CD4-positive, alpha-beta memory T cell (primary cell): ENCODE results near the gene MYOT. TPM values are rescaled to one million over a fixed set of nuclear protein-coding genes. Genes with fewer than 3 reads are reported as not detected.

Experiments used
- CTCF ChIA-PET: fragments of 350-600 bp; sonication (Branson Sonifier 250); formaldehyde crosslinking; loops from one replicate; lab custom pipeline; 2021; ENCODE audit warnings: inconsistent platforms; ENCODE audit not compliant: partially characterized antibody; lab: Charles Lee
- POLR2A ChIA-PET: fragments of 350-600 bp; sonication (Branson Sonifier 250); formaldehyde crosslinking; loops from one replicate; lab custom pipeline; 2021; ENCODE audit not compliant: partially characterized antibody; lab: Charles Lee
- DNase-seq, 5 donors: peaks; one replicate each; pipeline versions ENCODE4 v3.0.0 to v3.0.0-alpha.2; 2020 to 2022; ENCODE audit warnings: mixed read lengths in 1 of 5
- H3K27ac ChIP-seq: one replicate; pipeline ENCODE4 v1.7.0; 2013; ENCODE audit warnings: low read depth, low read length
- H3K27me3 ChIP-seq: 2 replicates; pipeline ENCODE4 v1.7.0; 2013; ENCODE audit warnings: mild to moderate bottlenecking, low read length, moderate library complexity; ENCODE audit not compliant: insufficient read depth
- H3K36me3 ChIP-seq: 2 replicates; pipeline ENCODE4 v1.7.0; 2013; ENCODE audit warnings: mild to moderate bottlenecking, low read length, moderate library complexity; ENCODE audit not compliant: insufficient read depth
- H3K4me1 ChIP-seq: 2 replicates; pipeline ENCODE4 v1.7.0; 2013; ENCODE audit warnings: mild to moderate bottlenecking, low read length, moderate library complexity; ENCODE audit not compliant: insufficient read depth
- H3K4me3 ChIP-seq, 2 donors: one replicate each; pipeline ENCODE4 v1.7.0; 2013; ENCODE audit warnings: low read length in 2 of 2, mild to moderate bottlenecking in 1 of 2
- H3K9me3 ChIP-seq, 2 donors: one replicate each; pipeline ENCODE4 v1.7.0; 2013; ENCODE audit warnings: low read length in 2 of 2, control low read depth in 1 of 2; ENCODE audit not compliant: control insufficient read depth in 1 of 2
- H3K27ac Mint-ChIP-seq, 7 donors: one replicate each; pipeline ENCODE4 v1.8.0; 2020 to 2021; ENCODE audit warnings: mixed read lengths in 7 of 7, mild to moderate bottlenecking in 6 of 7, inconsistent platforms in 3 of 7, moderate library complexity in 3 of 7
- H3K27me3 Mint-ChIP-seq, 2 donors: one replicate each; pipeline ENCODE4 v1.8.0; 2020 to 2021; ENCODE audit warnings: mixed read lengths in 2 of 2
- H3K36me3 Mint-ChIP-seq, 2 donors: one replicate each; pipeline ENCODE4 v1.8.0; 2020 to 2021; ENCODE audit warnings: mixed read lengths in 2 of 2, inconsistent platforms in 1 of 2, mild to moderate bottlenecking in 1 of 2
- H3K4me1 Mint-ChIP-seq, 4 donors: one replicate each; pipeline ENCODE4 v1.8.0; 2020 to 2021; ENCODE audit warnings: mixed read lengths in 4 of 4, mild to moderate bottlenecking in 1 of 4
- H3K4me3 Mint-ChIP-seq, 8 donors: one replicate each; pipeline ENCODE4 v1.8.0; 2020 to 2021; ENCODE audit warnings: mixed read lengths in 8 of 8, mild to moderate bottlenecking in 7 of 8, moderate library complexity in 6 of 8, inconsistent platforms in 3 of 8
- H3K9me3 Mint-ChIP-seq, 8 donors: one replicate each; pipeline ENCODE4 v1.8.0; 2020 to 2021; ENCODE audit warnings: mixed read lengths in 8 of 8, mild to moderate bottlenecking in 5 of 8, inconsistent platforms in 3 of 8, moderate library complexity in 1 of 8
- intact Hi-C: fragments of 100-400 bp; cut with micrococcal nuclease; formaldehyde crosslinking; loops from one replicate; pipeline ENCODE4 v1.15.1; 2023
- polyA plus RNA-seq, 2 donors: library from polyadenylated mRNA; unstranded; fragments of 300-500 nt; fragmentation: Illumina TruSeq; gene quantifications; one replicate each; pipeline ENCODE4 v1.2.3, GENCODE V29; 2021
- total RNA-seq, 2 experiments: library from RNA; stranded (reverse); gene quantifications; one replicate each; pipeline ENCODE4 v1.2.3, GENCODE V29; 2021

Gene MYOT
- total and polyA plus RNA-seq, 4 experiments from 2014 or later, result 0.23 TPM; not detected in 3

DNA sequence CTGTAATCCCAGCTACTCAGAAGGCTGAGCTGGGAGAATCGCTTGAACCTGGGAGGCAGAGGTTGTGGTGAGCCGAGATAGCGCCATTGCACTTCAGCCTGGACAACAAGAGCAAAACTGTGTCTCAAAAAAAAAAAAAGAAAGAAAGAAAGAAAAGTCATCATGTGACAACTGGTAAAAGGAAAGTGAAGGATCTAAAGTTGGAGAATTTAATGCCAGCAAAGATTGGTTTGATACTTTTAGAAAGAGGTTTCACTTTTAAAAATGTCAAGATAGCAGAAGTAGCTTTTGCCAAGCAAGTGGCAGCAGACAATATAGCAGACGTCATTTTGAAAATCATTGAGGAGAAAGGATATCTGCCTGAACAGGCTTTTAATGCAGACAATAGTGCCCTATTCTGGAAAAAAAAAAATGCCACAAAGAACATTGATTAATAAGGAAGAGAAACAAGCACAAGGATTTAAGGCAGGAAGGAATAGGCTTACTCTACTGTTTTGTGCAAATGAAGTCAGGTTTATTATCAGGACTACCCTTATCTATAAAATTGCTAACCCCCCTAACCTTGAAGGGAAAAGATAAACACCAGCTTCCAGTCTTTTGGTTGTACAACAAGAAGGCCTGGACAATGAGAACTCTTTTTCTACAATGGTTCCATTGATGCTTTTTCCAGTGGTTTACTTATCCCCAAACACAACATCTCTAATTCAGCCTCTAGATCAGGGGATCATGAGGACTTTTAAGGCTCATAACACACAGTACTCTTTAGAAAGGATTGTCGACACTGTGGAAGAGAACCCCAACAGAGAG lies 33.6 kb downstream of the MYOT start:
- H3K27me3 Mint-ChIP-seq, result peaks cover 0 to 6% of the 10 kb centered on the region in 2 donors
- Histone ChIP-seq H3K27ac (no peak overlapping the region), H3K27me3 (no peaks in the 10 kb centered on the region), H3K4me3 (no peak overlapping the region), H3K9me3 (no peaks in the 10 kb centered on the region), H3K4me1 (no peaks in the 10 kb centered on the region), H3K36me3 (no peaks in the 10 kb centered on the region)
- POLR2A ChIA-PET, result no interaction called here
- no peaks in the 10 kb centered on the region for H3K36me3 Mint-ChIP-seq
- H3K27ac Mint-ChIP-seq, result no peak overlapping the region
- H3K4me3 Mint-ChIP-seq, result no peak overlapping the region
- intact Hi-C loops, result no loop called here
- no peaks in the 10 kb centered on the region for H3K9me3 Mint-ChIP-seq
- CTCF ChIA-PET, result no interaction called here
- DNase-seq, result no peak
- H3K4me1 Mint-ChIP-seq, result no peaks in the 10 kb centered on the region

DNA sequence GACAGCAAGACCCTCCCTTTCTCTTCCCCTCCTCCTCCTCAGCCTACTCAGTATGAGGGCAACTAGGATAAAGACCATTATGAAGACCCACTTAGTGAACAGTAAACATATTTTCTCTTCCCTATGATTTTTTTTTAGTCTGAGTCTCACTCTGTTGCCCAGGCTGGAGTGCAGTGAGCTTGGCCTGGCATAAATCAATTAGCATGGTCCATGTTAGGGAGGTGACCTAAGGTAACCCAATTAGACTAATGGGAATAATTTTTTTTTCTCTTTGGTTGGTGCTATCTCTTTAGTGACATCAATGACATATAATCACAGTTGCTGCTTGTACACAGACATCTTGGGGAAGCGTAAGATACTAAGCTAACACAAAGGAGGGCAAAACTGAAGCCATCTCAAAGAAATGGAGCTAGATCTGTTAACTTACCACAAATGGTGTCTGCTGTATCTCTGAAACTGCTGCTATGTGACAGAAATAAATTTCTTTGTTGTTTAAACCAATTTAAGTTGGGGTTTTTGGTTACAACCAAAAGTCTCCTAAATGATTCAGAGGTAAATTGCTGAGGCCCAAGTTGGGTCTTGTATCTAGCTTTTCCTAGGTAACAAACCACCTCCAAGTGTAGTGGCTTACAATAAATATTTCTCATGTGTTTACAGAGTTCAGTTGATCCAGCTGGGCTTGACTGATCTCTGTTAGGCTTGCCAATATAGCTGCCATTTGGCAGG lies 34.9 kb downstream of the MYOT start:
- no peaks in the 10 kb centered on the region for H3K4me1 Mint-ChIP-seq
- H3K27me3 Mint-ChIP-seq, result peaks cover 0 to 6% of the 10 kb centered on the region in 2 donors
- H3K36me3 Mint-ChIP-seq, result no peaks in the 10 kb centered on the region
- H3K27ac Mint-ChIP-seq, result no peak overlapping the region
- Histone ChIP-seq H3K27ac (no peak overlapping the region), H3K4me1 (no peaks in the 10 kb centered on the region), H3K4me3 (no peak overlapping the region), H3K36me3 (no peaks in the 10 kb centered on the region), H3K27me3 (no peaks in the 10 kb centered on the region), H3K9me3 (no peaks in the 10 kb centered on the region)
- H3K4me3 Mint-ChIP-seq, result no peak overlapping the region
- POLR2A ChIA-PET, result no interaction called here
- intact Hi-C loops, result no loop called here
- H3K9me3 Mint-ChIP-seq, result no peaks in the 10 kb centered on the region
- CTCF ChIA-PET, result interaction anchor here (1.1 to 1.8 kb wide), 2 partner anchors 15 to 20 kb away, joined by 3 to 7 read pairs; no protein-coding TSS in a partner anchor
- DNase-seq, result no peak

DNA sequence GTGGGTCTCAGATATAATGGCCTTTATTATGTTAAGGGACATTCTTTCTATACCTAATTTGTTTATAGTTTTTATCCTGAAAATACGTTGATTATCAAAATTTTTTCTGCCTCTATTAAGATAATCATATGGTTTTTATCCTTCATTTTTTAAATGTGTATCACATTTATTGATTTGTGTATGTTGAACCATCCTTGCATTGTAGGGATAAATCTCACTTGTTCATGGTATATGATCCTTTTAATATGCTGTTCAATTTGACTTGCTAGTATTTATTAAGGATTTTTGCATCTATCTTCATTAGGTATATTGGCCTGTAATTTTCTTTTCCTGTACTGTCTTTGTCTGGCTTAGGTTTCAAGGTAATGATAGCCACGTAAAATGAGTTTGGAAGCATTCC lies 47.1 kb downstream of the MYOT start:
- no peaks in the 10 kb centered on the region for H3K4me1 ChIP-seq
- DNase-seq, result no peak
- no peak overlapping the region for H3K4me3 ChIP-seq
- Mint-ChIP-seq H3K9me3 (peaks cover 2 to 52% (median 30%) of the 10 kb centered on the region in 8 donors), H3K36me3 (peaks cover 3 to 13% of the 10 kb centered on the region in 2 donors), H3K4me1 (no peaks in the 10 kb centered on the region), H3K4me3 (no peak overlapping the region), H3K27me3 (peaks cover 2 to 9% of the 10 kb centered on the region in 2 donors), H3K27ac (no peak overlapping the region)
- H3K27ac ChIP-seq, result no peak overlapping the region
- intact Hi-C loops, result no loop called here
- no peaks in the 10 kb centered on the region for H3K27me3 ChIP-seq
- ChIA-PET POLR2A (no interaction called here), CTCF (no interaction called here)
- H3K9me3 ChIP-seq, result no peaks in the 10 kb centered on the region
- no peaks in the 10 kb centered on the region for H3K36me3 ChIP-seq

DNA sequence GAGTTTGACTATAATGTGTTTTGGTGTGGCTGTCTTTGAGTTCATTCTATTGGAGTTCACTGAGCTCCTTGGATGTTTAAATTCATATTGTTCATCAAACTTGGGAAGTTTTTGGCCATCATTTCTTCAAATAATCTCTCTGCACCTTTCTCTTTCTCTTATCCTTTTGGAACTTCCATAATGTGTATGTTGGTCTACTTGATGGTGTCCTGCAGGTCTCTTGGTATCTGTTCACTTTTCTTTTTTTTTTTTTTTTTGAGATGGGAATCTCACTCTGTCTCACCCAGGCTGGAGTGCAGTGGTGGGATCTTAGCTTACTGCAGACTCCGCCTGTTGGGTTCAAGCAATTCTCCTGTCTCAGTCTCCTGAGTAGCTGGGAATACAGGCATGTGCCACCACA lies 49.3 kb downstream of the MYOT start:
- peaks cover 3 to 13% of the 10 kb centered on the region in 2 donors for H3K36me3 Mint-ChIP-seq
- Histone ChIP-seq H3K4me3 (no peak overlapping the region), H3K27ac (no peak overlapping the region), H3K9me3 (no peaks in the 10 kb centered on the region), H3K36me3 (no peaks in the 10 kb centered on the region), H3K4me1 (no peaks in the 10 kb centered on the region), H3K27me3 (no peaks in the 10 kb centered on the region)
- H3K27me3 Mint-ChIP-seq, result peaks cover 0 to 5% of the 10 kb centered on the region in 2 donors
- peaks cover 0 to 43% (median 26%) of the 10 kb centered on the region in 8 donors for H3K9me3 Mint-ChIP-seq
- DNase-seq, result no peak
- POLR2A ChIA-PET, result no interaction called here
- CTCF ChIA-PET, result no interaction called here
- peak overlapping the region in 2 of 8 donors; percentile 48 to 52 for H3K4me3 Mint-ChIP-seq
- H3K4me1 Mint-ChIP-seq, result no peaks in the 10 kb centered on the region
- intact Hi-C loops, result no loop called here
- peak overlapping the region in 1 of 7 donors; percentile 73 for H3K27ac Mint-ChIP-seq

DNA sequence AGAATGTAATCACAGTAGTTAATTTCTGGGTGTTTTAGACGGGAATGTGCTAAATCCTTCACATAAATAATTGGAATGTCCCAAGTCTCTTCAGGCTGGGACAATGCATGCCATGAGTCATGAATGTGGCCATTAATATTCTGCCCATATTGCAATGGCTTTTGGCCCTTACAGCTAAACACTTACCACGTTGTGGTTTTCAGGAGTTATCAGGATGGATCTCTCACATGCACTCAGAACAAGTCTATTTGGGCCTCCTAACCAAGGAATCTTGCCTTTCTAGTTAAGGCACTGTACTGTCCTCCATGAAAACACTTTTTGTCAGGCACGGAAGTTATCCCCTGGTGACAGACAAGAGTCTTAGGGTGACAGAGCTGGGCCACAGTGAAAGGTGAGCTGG lies 54.3 kb downstream of the MYOT start:
- Mint-ChIP-seq H3K27me3 (peaks cover 0 to 3% of the 10 kb centered on the region in 2 donors), H3K4me3 (no peak overlapping the region), H3K4me1 (no peaks in the 10 kb centered on the region), H3K9me3 (peaks cover 0 to 13% (median 8%) of the 10 kb centered on the region in 8 donors), H3K36me3 (peaks cover under 1 to 9% of the 10 kb centered on the region in 2 donors), H3K27ac (no peak overlapping the region)
- Histone ChIP-seq H3K27ac (no peak overlapping the region), H3K4me3 (no peak overlapping the region), H3K36me3 (no peaks in the 10 kb centered on the region), H3K9me3 (no peaks in the 10 kb centered on the region), H3K4me1 (no peaks in the 10 kb centered on the region), H3K27me3 (no peaks in the 10 kb centered on the region)
- intact Hi-C loops, result no loop called here
- POLR2A ChIA-PET, result no interaction called here
- CTCF ChIA-PET, result no interaction called here
- DNase-seq, result no peak

DNA sequence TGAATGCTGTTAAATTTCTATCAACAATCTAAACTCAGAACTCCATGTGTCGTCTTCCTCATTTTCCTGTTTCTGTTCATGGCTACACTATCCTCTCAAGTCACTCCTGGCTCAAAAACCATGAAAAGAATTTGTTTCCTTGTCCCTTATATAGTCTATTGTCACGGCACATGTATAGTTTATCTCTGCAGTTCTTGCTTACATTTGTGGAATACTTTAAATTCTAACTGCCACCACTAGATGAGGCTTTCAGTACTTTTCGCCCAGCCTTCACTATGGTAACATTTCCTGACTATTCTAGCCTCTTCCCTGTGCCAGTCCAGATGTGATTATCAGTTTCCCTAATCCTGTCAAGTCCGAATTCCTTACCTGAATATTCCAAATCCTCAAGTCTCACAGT lies 56.2 kb downstream of the MYOT start:
- no peaks in the 10 kb centered on the region for H3K27me3 ChIP-seq
- H3K4me1 ChIP-seq, result no peaks in the 10 kb centered on the region
- Mint-ChIP-seq H3K36me3 (peaks cover 3 to 9% of the 10 kb centered on the region in 2 donors), H3K4me1 (no peaks in the 10 kb centered on the region), H3K4me3 (no peak overlapping the region), H3K27me3 (no peaks in the 10 kb centered on the region), H3K9me3 (peaks cover 0 to under 1% (median 0%) of the 10 kb centered on the region in 8 donors), H3K27ac (peak overlapping the region in 1 of 7 donors; percentile 15)
- H3K36me3 ChIP-seq, result no peaks in the 10 kb centered on the region
- DNase-seq, result no peak
- intact Hi-C loops, result no loop called here
- CTCF ChIA-PET, result no interaction called here
- POLR2A ChIA-PET, result no interaction called here
- no peak overlapping the region for H3K4me3 ChIP-seq
- no peaks in the 10 kb centered on the region for H3K9me3 ChIP-seq
- H3K27ac ChIP-seq, result no peak overlapping the region

DNA sequence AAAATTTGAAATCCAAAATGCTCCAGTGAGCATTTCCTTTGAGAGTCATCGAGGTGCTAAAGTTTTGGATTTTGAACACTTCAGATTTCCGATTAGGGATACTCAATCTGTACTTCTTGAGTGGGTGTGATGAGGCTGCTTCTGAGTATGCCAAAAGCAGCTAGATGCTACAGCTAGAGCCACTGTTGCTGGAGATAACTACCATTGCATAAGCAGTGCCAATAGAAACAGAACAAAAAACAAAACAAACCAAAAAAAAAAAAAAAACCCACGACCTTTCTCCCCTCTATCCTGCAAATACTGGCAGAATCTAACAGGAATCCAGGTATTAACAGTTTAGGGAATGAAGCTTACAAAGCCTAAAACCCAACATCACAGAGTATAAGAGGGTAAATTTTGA lies 65.1 kb downstream of the MYOT start:
- H3K27me3 ChIP-seq, result no peaks in the 10 kb centered on the region
- Mint-ChIP-seq H3K27ac (no peak overlapping the region), H3K4me3 (no peak overlapping the region), H3K4me1 (no peaks in the 10 kb centered on the region), H3K9me3 (no peaks in the 10 kb centered on the region), H3K27me3 (no peaks in the 10 kb centered on the region), H3K36me3 (peaks cover 16 to 21% of the 10 kb centered on the region in 2 donors)
- no peaks in the 10 kb centered on the region for H3K9me3 ChIP-seq
- intact Hi-C loops, result no loop called here
- no peaks in the 10 kb centered on the region for H3K36me3 ChIP-seq
- no peak for DNase-seq
- H3K4me1 ChIP-seq, result no peaks in the 10 kb centered on the region
- H3K4me3 ChIP-seq, result no peak overlapping the region
- ChIA-PET CTCF (no interaction called here), POLR2A (no interaction called here)
- no peak overlapping the region for H3K27ac ChIP-seq
